A549 (cell line): ENCODE results near the gene NANOS3. TPM values are rescaled to one million over a fixed set of nuclear protein-coding genes. Genes with fewer than 3 reads are reported as not detected.

Experiments
- ATAC-seq, 2 experiments: fragments of 200-7000 bp in 1 of 2; fragments of >200 bp in 1 of 2; cut with Nextera tagmentation in 1 of 2; cut with Tn5 transposase in 1 of 2; 3 replicates each; pipeline versions ENCODE4 v1.8.0 to v1.9.1; 2018 to 2020; ENCODE audit warnings: mild to moderate bottlenecking in 1 of 2, moderate library complexity in 1 of 2
- CTCF ChIA-PET: fragments of 300-600 bp; sonication (Branson Sonifier 250); formaldehyde crosslinking; extraction: SDS; loops from one replicate; lab custom pipeline; 2021; ENCODE audit warnings: antibody characterized with exemption, inconsistent platforms; lab: Yijun Ruan, JAX
- POLR2A ChIA-PET: fragments of 350-600 bp; formaldehyde crosslinking; extraction: SDS; loops from one replicate; lab custom pipeline; 2021; ENCODE audit warnings: antibody characterized with exemption, inconsistent platforms; lab: Yijun Ruan, JAX
- DNase-seq, 2 experiments: peaks; one replicate each; pipeline versions ENCODE4 v3.0.0 to v3.0.0-alpha.2; 2011 to 2016; ENCODE audit warnings: low read depth in 1 of 2, low spot score in 1 of 2
- FAIRE-seq: peaks from 2 replicates; lab custom pipeline; 2011; peaks lifted over from hg19 to GRCh38; lab: Jason Lieb, UNC
- H3K27ac ChIP-seq, 2 experiments: fragments of >200 bp; sonication (Bioruptor Twin); formaldehyde crosslinking; 3 replicates each; pipeline ENCODE4 v1.5.1; 2016 to 2017
- H3K4me1 ChIP-seq: fragments of >200 bp; sonication (Bioruptor Twin); formaldehyde crosslinking; 3 replicates; pipeline ENCODE4 v1.6.1; 2016
- H3K4me2 ChIP-seq: fragments of >200 bp; sonication (Bioruptor Twin); formaldehyde crosslinking; 3 replicates; pipeline ENCODE4 v1.6.1; 2016
- H3K4me3 ChIP-seq: fragments of >200 bp; sonication (Bioruptor Twin); formaldehyde crosslinking; 3 replicates; pipeline ENCODE4 v1.5.1; 2016
- H3K9me3 ChIP-seq: fragments of >200 bp; sonication (Bioruptor Twin); formaldehyde crosslinking; 3 replicates; pipeline ENCODE4 v1.6.1; 2016
- CEBPB ChIP-seq, 2 experiments: fragments of >200 bp in 1 of 2; sonication (Bioruptor Twin) in 1 of 2; formaldehyde crosslinking in 1 of 2; IDR thresholded peaks; 2 replicates each; pipeline ENCODE4 v1.6.1; 2012 to 2016
- FOSL2 ChIP-seq, 2 experiments: fragments of 450-650 bp in 1 of 2; fragments of >200 bp in 1 of 2; sonication (Bioruptor Twin) in 1 of 2; formaldehyde crosslinking; IDR thresholded peaks; 2 replicates each; pipeline versions ENCODE4 v1.5.0 to v1.6.1; 2016 to 2020; ENCODE audit warnings: mild to moderate bottlenecking in 1 of 2, moderate library complexity in 1 of 2
- FOXS1 ChIP-seq: fragments of 250-450 bp; sonication (Bioruptor Pico); IDR thresholded peaks from 2 replicates; pipeline ENCODE4 v1.5.0; 2020; ENCODE audit warnings: mild to moderate bottlenecking, moderate library complexity
- HDAC2 ChIP-seq: fragments of 200-600 bp; sonication (generic); IDR thresholded peaks from 2 replicates; pipeline ENCODE4 v1.6.1; 2016
- HEYL ChIP-seq: fragments of 250-450 bp; sonication (Bioruptor Pico); IDR thresholded peaks from 2 replicates; pipeline ENCODE4 v1.8.0; 2021; ENCODE audit warnings: mild to moderate bottlenecking, moderate library complexity
- HOXA7 ChIP-seq: fragments of 250-450 bp; sonication (Bioruptor Pico); IDR thresholded peaks from 2 replicates; pipeline ENCODE4 v1.5.0; 2020; ENCODE audit warnings: mild to moderate bottlenecking, moderate library complexity
- HOXB13 ChIP-seq: fragments of 250-450 bp; sonication (Bioruptor Pico); IDR thresholded peaks from 2 replicates; pipeline ENCODE4 v1.5.0; 2020; ENCODE audit warnings: low read depth, mild to moderate bottlenecking, moderate library complexity
- KDM1A ChIP-seq: fragments of 200-600 bp; sonication (generic); IDR thresholded peaks from 2 replicates; pipeline ENCODE4 v1.6.1; 2016; ENCODE audit warnings: low read depth, mild to moderate bottlenecking
- MAZ ChIP-seq: fragments of 150-350 bp; IDR thresholded peaks from 2 replicates; pipeline ENCODE4 v1.6.1; 2014; ENCODE audit warnings: antibody characterized with exemption, low read depth, low read length, borderline replicate concordance
- MYC ChIP-seq: IDR thresholded peaks from 2 replicates; pipeline ENCODE4 v1.6.1; 2012; ENCODE audit warnings: mild to moderate bottlenecking, inconsistent platforms, low read length, improper control_type of control experiment, borderline replicate concordance
- NR3C1 ChIP-seq: fragments of >200 bp; sonication (Bioruptor Twin); formaldehyde crosslinking; IDR thresholded peaks from 3 replicates; pipeline ENCODE4 v1.6.1; 2017
- POLR2A ChIP-seq: IDR thresholded peaks from 2 replicates; pipeline ENCODE4 v1.6.1; 2012; ENCODE audit warnings: mild to moderate bottlenecking, low read length
- RARB ChIP-seq: fragments of 250-450 bp; sonication (Bioruptor Pico); IDR thresholded peaks from 2 replicates; pipeline ENCODE4 v1.8.0; 2021; ENCODE audit warnings: mild to moderate bottlenecking, moderate library complexity
- RCOR1 ChIP-seq: fragments of 150-350 bp; IDR thresholded peaks from 2 replicates; pipeline ENCODE4 v1.6.1; 2014; ENCODE audit warnings: antibody characterized with exemption, low read length, low read depth
- REST ChIP-seq: fragments of 200-600 bp; sonication (generic); IDR thresholded peaks from 2 replicates; pipeline ENCODE4 v1.6.1; 2016; ENCODE audit warnings: antibody characterized with exemption, mild to moderate bottlenecking, moderate library complexity
- RFX5 ChIP-seq: fragments of 450-650 bp; IDR thresholded peaks from 2 replicates; pipeline ENCODE4 v1.7.1; 2014; ENCODE audit warnings: antibody characterized with exemption, mild to moderate bottlenecking, moderate library complexity
- SMC3 ChIP-seq: fragments of >200 bp; sonication (Bioruptor Twin); formaldehyde crosslinking; IDR thresholded peaks from 3 replicates; pipeline ENCODE4 v1.6.1; 2018; ENCODE audit warnings: inconsistent platforms
- SREBF2 ChIP-seq: fragments of 450-650 bp; IDR thresholded peaks from 2 replicates; pipeline ENCODE4 v1.6.1; 2014; ENCODE audit warnings: mild to moderate bottlenecking, moderate library complexity
- ZSCAN20 ChIP-seq: fragments of 250-450 bp; sonication (Bioruptor Pico); IDR thresholded peaks from 2 replicates; pipeline ENCODE4 v1.8.0; 2022; ENCODE audit warnings: mild to moderate bottlenecking, moderate library complexity
- WGBS: methylation state at CpG from one replicate; pipeline ENCODE4 v1.1.6; 2017; ENCODE audit errors: missing lambda C conversion rate; 5-methylcytosine and 5-hydroxymethylcytosine counted together
- polyA plus RNA-seq, 4 experiments: library from polyadenylated mRNA; depleted of rRNA in 3 of 4; stranded (reverse); fragments of >200 nt; fragmentation: RNase III in 1 of 4; extraction: RNeasy Plus Mini Kit Qiagen cat#74134 plus additional on column Dnase treatment in 1 of 4; gene quantifications; 2 replicates in 3 of 4; 3 replicates in 1 of 4; pipeline ENCODE4 v1.2.3, GENCODE V29; 2011 to 2017
- TF ChIP-seq, protein P1 (sequence below): IDR thresholded peaks from 2 replicates; pipeline ENCODE4 v1.6.1; 2012

NANOS3 gene
- polyA plus RNA-seq, 2 of the 4 experiments (the other 2 are of a cell fraction): 0.31 to 1.2 TPM

DNA sequence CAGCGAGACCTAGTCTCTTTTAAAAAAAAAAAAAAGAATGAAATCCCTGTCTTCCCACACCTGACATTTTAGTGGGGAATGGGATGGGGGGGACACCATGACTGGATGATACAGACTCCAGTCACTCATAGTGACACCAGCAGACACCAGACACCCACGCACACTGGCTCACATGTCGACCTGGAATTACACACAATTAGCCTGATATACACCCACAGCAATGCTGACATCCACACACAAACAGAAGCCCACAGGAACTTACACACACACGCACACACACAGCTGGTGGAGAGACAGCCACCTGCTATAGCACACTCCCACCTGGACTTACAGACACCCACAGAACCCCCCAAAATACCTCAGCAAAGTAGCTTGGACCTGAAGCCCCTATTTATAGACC, 8.3 kb upstream of the NANOS3 start:
- CTCF ChIA-PET: interaction anchor here (0.8 to 2.4 kb wide), 5 partner anchors 12 to 203 kb away, joined by 3 to 6 read pairs (median 4); partner anchors contain the start of gene C19orf53
- POLR2A ChIA-PET: no interaction called here
- TF ChIP-seq SREBF2 (no peak), REST (no peak), RARB (no peak), MYC (no peak), HOXA7 (CRISPR knock-in tag) (no peak), RCOR1 (no peak), FOSL2 (IDR thresholded peaks at IDR 0.05) (no peak), FOSL2 (CRISPR knock-in tag; IDR thresholded peaks at IDR 0.05) (no peak), FOXS1 (CRISPR knock-in tag) (no peak), HDAC2 (no peak), MAZ (no peak)
- Histone ChIP-seq H3K9me3 (no peaks in the 10 kb centered on the region), H3K4me3 (no peak overlapping the region), H3K27ac (no peak overlapping the region), H3K4me2 (no peak overlapping the region), H3K4me1 (peaks cover 31% of the 10 kb centered on the region)
- WGBS: 90% methylated on average over 4 of the region's 4 CpGs
- ATAC-seq: no peak
- no peak for DNase-seq
- FAIRE-seq: no peak

GRCh38 chr19:13869281-13869680, 7.7 kb upstream of the NANOS3 start:
- no peak overlapping the region for H3K27ac ChIP-seq
- no peak overlapping the region for H3K4me2 ChIP-seq
- ATAC-seq (no peak), DNase-seq (no peak), FAIRE-seq (no peak)
- 91% methylated on average over 6 of the region's 13 CpGs for WGBS
- no peaks in the 10 kb centered on the region for H3K9me3 ChIP-seq
- no peak for TF ChIP-seq SMC3
- CTCF ChIA-PET: interaction anchor here (0.6 to 2.4 kb wide), 7 partner anchors 12 to 250 kb away, joined by 3 to 6 read pairs (median 4); partner anchors contain the start of gene C19orf53
- H3K4me3 ChIP-seq: no peak overlapping the region
- POLR2A ChIA-PET: no interaction called here
- peaks cover 28% of the 10 kb centered on the region for H3K4me1 ChIP-seq

DNA sequence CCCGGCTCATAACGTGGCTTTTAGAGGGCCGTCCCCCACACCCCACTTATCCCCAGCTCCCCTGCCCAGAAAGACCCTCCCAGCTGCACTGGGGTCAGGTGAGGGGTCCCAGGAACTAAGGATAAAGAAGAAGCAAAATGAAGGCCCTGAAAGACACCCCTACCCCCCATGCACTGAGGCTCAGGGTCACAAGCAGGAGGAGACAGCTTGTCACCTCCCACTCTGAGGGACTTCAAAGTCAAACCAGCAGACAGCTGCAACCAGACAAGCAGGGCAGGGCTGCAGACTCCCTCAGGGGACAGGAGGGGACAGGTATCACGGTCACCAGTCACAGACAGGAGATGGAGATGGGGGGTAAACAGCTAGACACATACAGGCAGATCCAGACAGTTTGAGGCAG, 6.1 kb upstream of the NANOS3 start:
- CTCF ChIA-PET: interaction anchor here (1.1 to 3.5 kb wide), 8 partner anchors 8 to 200 kb away, joined by 3 to 22 read pairs (median 5); partner anchors contain the start of genes MISP3 and ZSWIM4

GRCh38 chr19:13872339-13872694, 4.6 kb upstream of the NANOS3 start:
- ChIA-PET POLR2A (no interaction called here), CTCF (interaction anchor here (0.7 to 3.5 kb wide), 8 partner anchors 8 to 264 kb away, joined by 3 to 22 read pairs (median 5); partner anchors contain the start of genes ASF1B and MISP3)
- peak overlapping the region; percentile 87 to 99 for H3K27ac ChIP-seq
- H3K4me3 ChIP-seq: peak overlapping the region; percentile 69
- WGBS: 18% methylated on average over 5 of the region's 5 CpGs
- no peaks in the 10 kb centered on the region for H3K9me3 ChIP-seq
- peaks cover 16% of the 10 kb centered on the region; the same call in 2 of the 3 replicates for H3K4me1 ChIP-seq
- TF ChIP-seq KDM1A: no peak
- TF ChIP-seq, protein P1, sequence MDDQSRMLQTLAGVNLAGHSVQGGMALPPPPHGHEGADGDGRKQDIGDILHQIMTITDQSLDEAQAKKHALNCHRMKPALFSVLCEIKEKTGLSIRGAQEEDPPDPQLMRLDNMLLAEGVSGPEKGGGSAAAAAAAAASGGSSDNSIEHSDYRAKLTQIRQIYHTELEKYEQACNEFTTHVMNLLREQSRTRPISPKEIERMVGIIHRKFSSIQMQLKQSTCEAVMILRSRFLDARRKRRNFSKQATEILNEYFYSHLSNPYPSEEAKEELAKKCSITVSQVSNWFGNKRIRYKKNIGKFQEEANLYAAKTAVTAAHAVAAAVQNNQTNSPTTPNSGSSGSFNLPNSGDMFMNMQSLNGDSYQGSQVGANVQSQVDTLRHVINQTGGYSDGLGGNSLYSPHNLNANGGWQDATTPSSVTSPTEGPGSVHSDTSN: no peak
- no peak for TF ChIP-seq MYC
- TF ChIP-seq HEYL (CRISPR knock-in tag): no peak
- FAIRE-seq (no peak), ATAC-seq (peak in 1 of 2 experiments; percentile 14; a peak in 2 of 6 replicates), DNase-seq (no peak)
- H3K4me2 ChIP-seq: peak overlapping the region; percentile 80

More for the DNA sequence above, 6.1 kb upstream of the NANOS3 start:
- WGBS: 87% methylated on average over 4 of the region's 4 CpGs
- Histone ChIP-seq H3K4me3 (no peak overlapping the region), H3K27ac (no peak overlapping the region), H3K4me2 (no peak overlapping the region), H3K4me1 (peaks cover 22% of the 10 kb centered on the region), H3K9me3 (no peaks in the 10 kb centered on the region)
- DNase-seq (no peak), FAIRE-seq (no peak), ATAC-seq (no peak)
- POLR2A ChIA-PET: interaction anchor here (0.6 kb wide), 1 partner anchor 81 kb away, joined by 4 read pairs; the partner anchor contains the start of gene DCAF15
- TF ChIP-seq NR3C1 (no peak), CEBPB (IDR thresholded peaks at IDR 0.05) (no peak), ZSCAN20 (CRISPR knock-in tag) (no peak), HOXB13 (CRISPR knock-in tag) (no peak), POLR2A (no peak), RFX5 (no peak), HOXA7 (CRISPR knock-in tag) (no peak)
